ENCODE results near the gene CGB5.

The CGB5 gene

GRCh38 chr19:49092686-49093085, 49.0 kb downstream of the CGB5 start:
- TF ChIP-seq CTCF (conservative IDR thresholded peaks at IDR 0.05), result no peak
- H3K27ac ChIP-seq, result no peak overlapping the region

Measured in VCaP (cell line).